Activated CD8-positive, alpha-beta memory T cell treated with anti-CD3 and anti-CD28 coated beads for 24 hours (primary cell): ENCODE data around the gene FOXRED1.
"Not testable (repeated sequence)": the region's sequence is repeated elsewhere in the genome, so short reads cannot be mapped to it uniquely, and the experiment has no call there.

Experiments
- DNase-seq: peaks from one replicate; pipeline ENCODE4 v3.0.0-alpha.2; 2020

The FOXRED1 gene

GRCh38 chr11:126268708-126269579 is at the start of gene FOXRED1, which contains the start of gene SRPRA:
FOXRED1 (plus strand) TSS chr11:126269154; CDS start chr11:126269207, 53 bp downstream.
SRPRA (minus strand) TSS chr11:126268895; CDS start chr11:126268804, 91 bp downstream.
- peak; percentile 100 for DNase-seq

- no peak for DNase-seq
Measured at GRCh38 chr11:126219547-126219946, 49.4 kb upstream of the FOXRED1 start.

- DNase-seq: no peak
Measured at GRCh38 chr11:126224647-126225294, 44.2 kb upstream of the FOXRED1 start.

- no peak for DNase-seq
Measured at GRCh38 chr11:126225295-126225665, 43.7 kb upstream of the FOXRED1 start.

GRCh38 chr11:126226334-126227084 is 42.4 kb upstream of the FOXRED1 start:
- no peak for DNase-seq

- DNase-seq: no peak
Measured at GRCh38 chr11:126229858-126230540, 39.0 kb upstream of the FOXRED1 start.

GRCh38 chr11:126231725-126232459 is 37.1 kb upstream of the FOXRED1 start:
- DNase-seq: no peak

- DNase-seq: no peak
Measured at GRCh38 chr11:126232683-126233082, 36.3 kb upstream of the FOXRED1 start.

- no peak for DNase-seq
Measured at GRCh38 chr11:126233391-126233790, 35.6 kb upstream of the FOXRED1 start.

GRCh38 chr11:126246636-126247035 is 22.3 kb upstream of the FOXRED1 start:
- no peak for DNase-seq

GRCh38 chr11:126253265-126253664 is 15.7 kb upstream of the FOXRED1 start:
- DNase-seq: no peak

- DNase-seq: no peak
Measured at GRCh38 chr11:126254819-126255218, 14.1 kb upstream of the FOXRED1 start.

GRCh38 chr11:126255507-126255906 is 13.4 kb upstream of the FOXRED1 start:
- DNase-seq: not testable (repeated sequence)

- no peak for DNase-seq
Measured at GRCh38 chr11:126256216-126256615, 12.7 kb upstream of the FOXRED1 start.

GRCh38 chr11:126257144-126257543 is 11.8 kb upstream of the FOXRED1 start:
- DNase-seq: no peak

- DNase-seq: no peak
Measured at GRCh38 chr11:126257764-126258163, 11.2 kb upstream of the FOXRED1 start.

- DNase-seq: no peak
Measured at GRCh38 chr11:126262216-126262615, 6.7 kb upstream of the FOXRED1 start.

GRCh38 chr11:126263489-126263888 is 5.5 kb upstream of the FOXRED1 start:
- no peak for DNase-seq

GRCh38 chr11:126265811-126266210 is 3.1 kb upstream of the FOXRED1 start:
- DNase-seq: no peak

- no peak for DNase-seq
Measured at GRCh38 chr11:126267650-126268049, 1.3 kb upstream of the FOXRED1 start.

- DNase-seq: no peak
Measured at GRCh38 chr11:126268361-126268707, 620 bp upstream of the FOXRED1 start.

GRCh38 chr11:126277322-126277721 is 8.4 kb downstream of the FOXRED1 start:
- DNase-seq: no peak
